ENCODE data around the gene FAAP20. TPM values are rescaled to one million over a fixed set of nuclear protein-coding genes. Genes with fewer than 3 reads are reported as not detected.

Gene FAAP20
- total RNA-seq, 1 experiment from 2014 or later = 36.3 TPM

DNA sequence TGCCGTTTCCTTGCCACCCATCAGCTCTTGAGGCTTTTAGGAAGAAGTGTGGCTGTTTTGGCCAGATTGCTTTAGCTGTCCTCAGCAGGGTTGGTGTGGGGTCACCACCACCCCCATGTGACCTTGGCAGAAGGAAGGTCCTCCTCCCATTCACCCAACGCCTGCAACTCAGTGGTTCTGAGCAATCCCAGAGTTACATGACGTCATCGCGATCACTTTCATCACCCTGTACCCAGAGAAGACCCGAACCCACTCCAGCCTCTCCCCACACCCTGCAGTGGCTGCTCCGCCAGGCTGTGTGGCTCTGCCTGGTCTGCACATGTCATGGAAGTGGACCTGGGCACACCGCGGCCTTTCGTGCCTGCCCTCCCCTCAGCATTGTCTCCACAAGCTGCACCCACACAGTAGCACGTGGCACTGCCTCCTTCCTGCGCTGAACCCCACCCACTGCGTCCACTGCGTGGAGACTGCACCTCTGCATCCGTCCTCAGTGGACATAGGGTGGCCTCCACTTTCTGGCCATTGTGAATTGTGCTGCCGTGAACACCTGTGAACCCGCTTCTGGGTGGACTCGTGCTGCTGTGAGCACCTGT, 16.5 kb downstream of the FAAP20 start:
- Mint-ChIP-seq H3K4me3 (ENCODE audit: low read depth, unreplicated experiment) (no peak overlapping the region), H3K27ac (ENCODE audit: unreplicated experiment) (no peak overlapping the region), H3K4me1 (ENCODE audit: low read depth, unreplicated experiment) (no peaks in the 10 kb centered on the region), H3K9me3 (ENCODE audit: low read depth, unreplicated experiment) (no peaks in the 10 kb centered on the region), H3K36me3 (ENCODE audit: insufficient read depth, unreplicated experiment) (peaks cover 14% of the 10 kb centered on the region), H3K27me3 (ENCODE audit: unreplicated experiment) (no peaks in the 10 kb centered on the region)
- intact Hi-C loops (cut with micrococcal nuclease; ENCODE audit: unreplicated experiment) = no loop called here
- no peak for DNase-seq
- CTCF ChIA-PET = no interaction called here
- BruUV-seq (replicated peaks) = no TSS peak
- TF ChIP-seq, protein P1, sequence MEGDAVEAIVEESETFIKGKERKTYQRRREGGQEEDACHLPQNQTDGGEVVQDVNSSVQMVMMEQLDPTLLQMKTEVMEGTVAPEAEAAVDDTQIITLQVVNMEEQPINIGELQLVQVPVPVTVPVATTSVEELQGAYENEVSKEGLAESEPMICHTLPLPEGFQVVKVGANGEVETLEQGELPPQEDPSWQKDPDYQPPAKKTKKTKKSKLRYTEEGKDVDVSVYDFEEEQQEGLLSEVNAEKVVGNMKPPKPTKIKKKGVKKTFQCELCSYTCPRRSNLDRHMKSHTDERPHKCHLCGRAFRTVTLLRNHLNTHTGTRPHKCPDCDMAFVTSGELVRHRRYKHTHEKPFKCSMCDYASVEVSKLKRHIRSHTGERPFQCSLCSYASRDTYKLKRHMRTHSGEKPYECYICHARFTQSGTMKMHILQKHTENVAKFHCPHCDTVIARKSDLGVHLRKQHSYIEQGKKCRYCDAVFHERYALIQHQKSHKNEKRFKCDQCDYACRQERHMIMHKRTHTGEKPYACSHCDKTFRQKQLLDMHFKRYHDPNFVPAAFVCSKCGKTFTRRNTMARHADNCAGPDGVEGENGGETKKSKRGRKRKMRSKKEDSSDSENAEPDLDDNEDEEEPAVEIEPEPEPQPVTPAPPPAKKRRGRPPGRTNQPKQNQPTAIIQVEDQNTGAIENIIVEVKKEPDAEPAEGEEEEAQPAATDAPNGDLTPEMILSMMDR (IDR thresholded peaks at IDR 0.05; ENCODE audit: unreplicated experiment) = no peak

DNA sequence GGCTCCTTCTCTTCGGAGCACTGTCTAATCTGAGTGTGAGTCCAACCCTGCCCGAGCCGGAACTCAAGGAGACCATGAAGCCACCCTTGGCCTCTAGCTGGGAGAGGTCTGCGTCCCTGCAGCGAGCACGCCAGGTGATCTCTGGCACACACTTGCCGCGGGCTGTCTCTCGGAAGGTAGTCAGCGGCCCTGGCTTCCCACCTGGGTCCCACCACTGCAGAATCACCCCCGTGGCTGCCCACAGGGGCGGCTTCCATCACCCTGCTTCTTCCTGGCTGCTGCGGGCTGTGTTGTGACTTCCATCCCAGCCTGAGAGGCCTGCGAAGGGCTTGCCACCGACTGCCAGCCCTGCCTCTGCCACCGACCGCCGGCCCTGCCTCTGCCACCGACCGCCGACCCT, 17.0 kb downstream of the FAAP20 start:
- H3K9me3 Mint-ChIP-seq (ENCODE audit: low read depth, unreplicated experiment) = no peaks in the 10 kb centered on the region
- no peak overlapping the region for H3K27ac Mint-ChIP-seq (ENCODE audit: unreplicated experiment)
- no TSS peak for BruUV-seq (replicated peaks)
- no peaks in the 10 kb centered on the region for H3K4me1 Mint-ChIP-seq (ENCODE audit: low read depth, unreplicated experiment)
- intact Hi-C loops (cut with micrococcal nuclease; ENCODE audit: unreplicated experiment) = no loop called here
- no peaks in the 10 kb centered on the region for H3K27me3 Mint-ChIP-seq (ENCODE audit: unreplicated experiment)
- TF ChIP-seq, protein P1 (IDR thresholded peaks at IDR 0.05; ENCODE audit: unreplicated experiment) = no peak
- CTCF ChIA-PET = no interaction called here
- no peak for DNase-seq
- no peak overlapping the region for H3K4me3 Mint-ChIP-seq (ENCODE audit: low read depth, unreplicated experiment)
- H3K36me3 Mint-ChIP-seq (ENCODE audit: insufficient read depth, unreplicated experiment) = peaks cover 15% of the 10 kb centered on the region

DNA sequence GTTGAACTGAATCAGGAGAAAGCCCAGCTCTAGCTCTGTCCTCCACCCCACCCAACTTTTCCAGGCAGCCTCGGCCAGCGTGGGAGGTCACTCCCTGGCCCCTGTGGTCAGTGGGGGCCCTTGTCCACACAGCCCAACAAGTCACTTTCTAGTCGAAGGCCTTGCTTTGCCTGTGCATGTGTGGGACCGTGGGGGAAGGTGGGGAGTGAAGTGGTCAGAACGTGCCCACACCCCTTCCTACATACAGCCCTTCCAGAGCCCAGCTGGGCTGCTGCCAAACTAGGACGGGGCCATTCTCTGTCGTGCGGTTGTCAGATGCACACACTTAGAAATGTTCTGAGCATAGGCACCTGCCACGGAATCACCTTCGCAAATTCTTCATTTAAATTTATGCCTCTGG, 18.0 kb downstream of the FAAP20 start:
- no peaks in the 10 kb centered on the region for H3K9me3 Mint-ChIP-seq (ENCODE audit: low read depth, unreplicated experiment)
- intact Hi-C loops (cut with micrococcal nuclease; ENCODE audit: unreplicated experiment) = no loop called here
- peaks cover 22% of the 10 kb centered on the region for H3K36me3 Mint-ChIP-seq (ENCODE audit: insufficient read depth, unreplicated experiment)
- no peak for DNase-seq
- H3K27ac Mint-ChIP-seq (ENCODE audit: unreplicated experiment) = no peak overlapping the region
- TF ChIP-seq, protein P1 (IDR thresholded peaks at IDR 0.05; ENCODE audit: unreplicated experiment) = no peak
- H3K27me3 Mint-ChIP-seq (ENCODE audit: unreplicated experiment) = no peaks in the 10 kb centered on the region
- no peak overlapping the region for H3K4me3 Mint-ChIP-seq (ENCODE audit: low read depth, unreplicated experiment)
- CTCF ChIA-PET = no interaction called here
- no peaks in the 10 kb centered on the region for H3K4me1 Mint-ChIP-seq (ENCODE audit: low read depth, unreplicated experiment)
- BruUV-seq (replicated peaks) = no TSS peak

DNA sequence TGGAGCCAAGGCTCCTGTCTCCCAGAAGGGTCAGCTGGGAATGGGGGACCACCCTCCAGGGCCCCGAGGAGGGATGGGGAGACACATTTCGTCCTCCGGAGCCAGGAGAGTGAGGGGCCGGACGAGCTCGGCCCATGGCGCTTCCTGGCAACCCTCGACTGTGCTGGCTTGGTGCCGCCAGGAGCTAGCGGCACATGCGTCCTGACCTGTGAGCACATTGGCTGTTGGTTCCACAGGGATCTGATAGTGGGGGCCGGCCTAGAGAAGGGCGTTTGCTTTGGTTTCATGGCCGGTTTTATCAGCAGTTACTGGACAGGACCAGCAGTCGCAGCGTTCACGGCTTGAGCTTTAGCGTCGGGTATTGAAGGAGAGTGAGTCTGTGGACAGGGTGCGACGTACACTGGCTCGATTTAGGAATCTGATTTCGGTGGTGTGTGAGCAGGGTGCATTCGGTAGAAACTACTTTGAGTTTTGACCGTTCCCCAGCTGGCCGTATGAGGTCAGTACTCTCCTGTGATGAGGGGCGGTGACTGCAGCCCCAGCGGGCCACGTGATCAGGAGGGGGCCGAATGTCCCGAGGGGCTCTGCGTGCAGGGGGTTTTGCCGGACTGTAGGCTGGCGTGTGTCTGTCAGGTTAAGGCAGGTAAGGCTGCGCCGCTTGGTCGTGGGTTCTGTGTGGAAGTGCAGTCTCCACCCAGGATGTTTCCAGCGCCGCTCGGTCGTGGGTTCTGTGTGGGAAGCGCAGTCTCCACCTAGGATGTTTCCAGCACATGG, 18.7 kb downstream of the FAAP20 start:
- H3K9me3 Mint-ChIP-seq (ENCODE audit: low read depth, unreplicated experiment) = no peaks in the 10 kb centered on the region
- no peaks in the 10 kb centered on the region for H3K27me3 Mint-ChIP-seq (ENCODE audit: unreplicated experiment)
- no peak overlapping the region for H3K27ac Mint-ChIP-seq (ENCODE audit: unreplicated experiment)
- DNase-seq = no peak
- H3K36me3 Mint-ChIP-seq (ENCODE audit: insufficient read depth, unreplicated experiment) = peaks cover 22% of the 10 kb centered on the region
- TF ChIP-seq, protein P1 (IDR thresholded peaks at IDR 0.05; ENCODE audit: unreplicated experiment) = no peak
- no peaks in the 10 kb centered on the region for H3K4me1 Mint-ChIP-seq (ENCODE audit: low read depth, unreplicated experiment)
- BruUV-seq (replicated peaks) = no TSS peak
- CTCF ChIA-PET = no interaction called here
- H3K4me3 Mint-ChIP-seq (ENCODE audit: low read depth, unreplicated experiment) = no peak overlapping the region
- intact Hi-C loops (cut with micrococcal nuclease; ENCODE audit: unreplicated experiment) = no loop called here

Data from Calu3 (cell line).